Liver (tissue), 9 donors: Measurements from ENCODE around the gene EMD. TPM values are rescaled to one million over a fixed set of nuclear protein-coding genes. Genes with fewer than 3 reads are reported as not detected.

Experiments
- DNase-seq: peaks from one replicate; pipeline ENCODE4 v3.0.0-alpha.2; 2017; ENCODE audit warnings: low spot score
- H3K27ac ChIP-seq, 2 donors: one replicate each; pipeline ENCODE4 v1.7.0; 2013; ENCODE audit warnings: inconsistent platforms in 2 of 2, low read length in 2 of 2, control low read depth in 1 of 2, low read depth in 1 of 2, mild to moderate bottlenecking in 1 of 2
- H3K27me3 ChIP-seq, 4 donors: one replicate each; pipeline versions ENCODE4 v1.6.1 to v1.7.0; 2013; ENCODE audit warnings: low read length in 3 of 4, inconsistent platforms in 1 of 4, mild to moderate bottlenecking in 1 of 4, moderate library complexity in 1 of 4; ENCODE audit not compliant: control insufficient read depth in 4 of 4, insufficient read depth in 4 of 4
- H3K36me3 ChIP-seq, 4 donors: one replicate each; pipeline versions ENCODE4 v1.6.1 to v1.7.0; 2013; ENCODE audit warnings: low read length in 3 of 4, mild to moderate bottlenecking in 3 of 4, low read depth in 1 of 4, moderate library complexity in 1 of 4; ENCODE audit not compliant: control insufficient read depth in 4 of 4, insufficient read depth in 3 of 4
- H3K4me1 ChIP-seq, 4 donors: one replicate each; pipeline versions ENCODE4 v1.6.1 to v1.7.0; 2013; ENCODE audit warnings: low read length in 3 of 4, mild to moderate bottlenecking in 3 of 4, moderate library complexity in 1 of 4; ENCODE audit not compliant: control insufficient read depth in 4 of 4, insufficient read depth in 4 of 4
- H3K4me3 ChIP-seq, 3 donors: one replicate each; pipeline versions ENCODE4 v1.6.1 to v1.7.0; 2013; ENCODE audit warnings: low read length in 3 of 3, control low read depth in 1 of 3, low read depth in 1 of 3, mild to moderate bottlenecking in 1 of 3
- H3K9ac ChIP-seq, 2 donors: one replicate each; pipeline ENCODE4 v1.7.0; 2013; ENCODE audit warnings: low read length in 2 of 2, mild to moderate bottlenecking in 2 of 2, moderate library complexity in 2 of 2, control low read depth in 1 of 2, low read depth in 1 of 2
- H3K9me3 ChIP-seq, 4 donors: one replicate each; pipeline versions ENCODE4 v1.6.1 to v1.7.0; 2013; ENCODE audit warnings: low read length in 3 of 4; ENCODE audit not compliant: control insufficient read depth in 4 of 4
- EGR1 ChIP-seq, 2 donors: IDR thresholded peaks; 2 replicates each; pipeline ENCODE4 v1.6.1; 2016 to 2018; ENCODE audit warnings: antibody characterized with exemption in 2 of 2, low read depth in 2 of 2
- FOXA2 ChIP-seq: IDR thresholded peaks from 2 replicates; pipeline ENCODE4 v1.6.1; 2016; ENCODE audit warnings: antibody characterized with exemption
- GABPA ChIP-seq, 2 donors: IDR thresholded peaks in 1 of 2; conservative IDR thresholded peaks in 1 of 2; 2 replicates each; pipeline ENCODE4 v1.6.1; 2016; ENCODE audit warnings: antibody characterized with exemption in 2 of 2, mild to moderate bottlenecking in 1 of 2, moderate library complexity in 1 of 2
- HNF4A ChIP-seq, 2 donors: conservative IDR thresholded peaks; 2 replicates each; pipeline ENCODE4 v1.6.1; 2016; ENCODE audit warnings: antibody characterized with exemption in 2 of 2, mild to moderate bottlenecking in 2 of 2
- NR2F2 ChIP-seq: IDR thresholded peaks from 2 replicates; pipeline ENCODE4 v1.6.1; 2016; ENCODE audit warnings: antibody characterized with exemption
- RAD21 ChIP-seq, 2 donors: IDR thresholded peaks; 2 replicates each; pipeline ENCODE4 v1.6.1; 2016; ENCODE audit warnings: antibody characterized with exemption in 2 of 2, mild to moderate bottlenecking in 2 of 2
- RXRA ChIP-seq, 2 donors: IDR thresholded peaks; 2 replicates each; pipeline ENCODE4 v1.6.1; 2017 to 2018; ENCODE audit warnings: antibody characterized with exemption in 2 of 2, mild to moderate bottlenecking in 1 of 2
- SP1 ChIP-seq: IDR thresholded peaks from 2 replicates; pipeline ENCODE4 v1.6.1; 2018; ENCODE audit warnings: antibody characterized with exemption, mild to moderate bottlenecking
- TAF1 ChIP-seq: conservative IDR thresholded peaks from 2 replicates; pipeline ENCODE4 v1.6.1; 2016; ENCODE audit warnings: antibody characterized with exemption, mild to moderate bottlenecking
- WGBS: extraction: QIAGEN DNeasy Blood & Tissue Kit; methylation state at CpG from one replicate; pipeline ENCODE4 v1.1.7; 2013; 5-methylcytosine and 5-hydroxymethylcytosine counted together
- polyA plus RNA-seq, 2 donors: library from polyadenylated mRNA; stranded (reverse) in 1 of 2; unstranded in 1 of 2; fragments of 200-250 nt in 1 of 2; fragments of >200 nt in 1 of 2; fragmentation: Nextera tagmentation in 1 of 2; extraction: Ambion mirVana in 1 of 2; gene quantifications; one replicate each; pipeline versions ENCODE4 v1.2.1 to v1.2.3, GENCODE V29; 2013 to 2015
- total RNA-seq, 2 donors: library from RNA; depleted of rRNA; stranded (reverse); fragments of >200 nt; gene quantifications; one replicate each; pipeline ENCODE4 v1.2.3, GENCODE V29; 2014
- TF ChIP-seq, protein P1 (sequence below): IDR thresholded peaks from 2 replicates; pipeline ENCODE4 v1.6.1; 2016; ENCODE audit warnings: antibody characterized with exemption
- TF ChIP-seq, protein P2 (sequence below): IDR thresholded peaks from 2 replicates; pipeline ENCODE4 v1.6.1; 2016; ENCODE audit warnings: antibody characterized with exemption
- TF ChIP-seq, protein P3 (sequence below): fragments of 150-350 bp; IDR thresholded peaks from 2 replicates; pipeline ENCODE4 v1.5.1; 2017; ENCODE audit warnings: improper control_type of control experiment, low read depth, low read length; ENCODE audit not compliant: missing input control
- TF ChIP-seq, protein P4 (sequence below): IDR thresholded peaks from 2 replicates; pipeline ENCODE4 v1.6.1; 2016; ENCODE audit warnings: antibody characterized with exemption, mild to moderate bottlenecking
- TF ChIP-seq, protein P5 (sequence below): IDR thresholded peaks from 2 replicates; pipeline ENCODE4 v1.6.1; 2016; ENCODE audit warnings: antibody characterized with exemption
- donor health status: healthy.
- donor health status: healthy.
- donor health status: healthy.
- donor health status: healthy.
- donor health status: healthy.

Gene EMD
- total and polyA plus RNA-seq, 4 donors: 11.6 to 38.0 (median 17.0) TPM

DNA sequence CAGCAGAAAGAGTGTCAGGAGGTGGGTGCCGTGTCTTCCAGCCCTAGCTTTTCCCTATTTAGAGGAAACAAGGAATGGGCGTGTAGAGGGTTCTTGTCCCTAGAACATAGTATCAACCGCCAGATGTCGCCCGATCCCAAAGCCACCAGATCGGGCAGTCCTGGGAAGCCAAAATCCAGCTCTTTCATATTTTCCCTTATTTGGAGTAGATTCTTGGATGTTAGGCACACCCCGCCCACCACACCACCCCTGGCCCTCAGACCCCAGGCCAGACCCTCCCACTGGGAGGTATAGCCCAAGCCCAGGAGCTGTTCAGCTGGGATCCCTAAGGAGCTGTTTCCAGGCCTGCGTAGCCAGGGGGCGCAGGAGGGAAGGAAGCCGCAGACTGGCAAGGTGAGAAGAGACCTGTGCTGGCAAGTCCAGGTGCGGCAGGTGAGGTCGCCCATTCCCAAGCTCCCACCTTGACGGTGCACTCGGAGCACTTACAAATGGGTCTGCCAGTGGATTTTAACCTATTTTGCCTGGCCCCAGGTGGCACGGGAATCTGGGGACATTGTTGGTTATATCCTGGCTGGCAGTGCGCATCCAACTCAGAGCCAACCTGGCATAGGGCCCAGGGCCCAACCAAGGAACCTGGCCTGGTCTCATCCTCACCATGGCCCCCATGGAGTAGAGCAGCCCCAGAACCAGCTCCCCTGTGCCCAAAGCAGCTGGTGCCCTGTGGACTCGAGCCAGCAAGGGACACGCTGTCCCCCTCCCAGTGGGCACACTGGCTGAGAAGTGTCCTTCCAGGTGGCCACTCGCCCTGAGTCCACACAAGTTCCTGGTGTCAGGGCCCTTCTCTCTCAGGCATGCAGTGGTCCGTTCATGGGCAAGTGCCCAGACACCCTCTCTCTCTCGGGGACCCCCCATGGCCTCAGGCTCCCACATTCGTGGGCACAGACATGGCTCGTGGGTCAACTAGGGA, 5.5 kb upstream of the EMD start:
- Histone ChIP-seq H3K4me1 (peaks cover 8 to 25% (median 11%) of the 10 kb centered on the region in 4 donors), H3K27ac (peak overlapping the region; percentile 12 to 35), H3K27me3 (no peaks in the 10 kb centered on the region), H3K9ac (no peak overlapping the region), H3K4me3 (peak overlapping the region in 2 of 3 donors; percentile 27 to 33), H3K9me3 (no peaks in the 10 kb centered on the region), H3K36me3 (no peaks in the 10 kb centered on the region)
- peak; percentile 60 for DNase-seq
- 12% methylated on average over 23 of the region's 23 CpGs for WGBS
- TF ChIP-seq, protein P1, sequence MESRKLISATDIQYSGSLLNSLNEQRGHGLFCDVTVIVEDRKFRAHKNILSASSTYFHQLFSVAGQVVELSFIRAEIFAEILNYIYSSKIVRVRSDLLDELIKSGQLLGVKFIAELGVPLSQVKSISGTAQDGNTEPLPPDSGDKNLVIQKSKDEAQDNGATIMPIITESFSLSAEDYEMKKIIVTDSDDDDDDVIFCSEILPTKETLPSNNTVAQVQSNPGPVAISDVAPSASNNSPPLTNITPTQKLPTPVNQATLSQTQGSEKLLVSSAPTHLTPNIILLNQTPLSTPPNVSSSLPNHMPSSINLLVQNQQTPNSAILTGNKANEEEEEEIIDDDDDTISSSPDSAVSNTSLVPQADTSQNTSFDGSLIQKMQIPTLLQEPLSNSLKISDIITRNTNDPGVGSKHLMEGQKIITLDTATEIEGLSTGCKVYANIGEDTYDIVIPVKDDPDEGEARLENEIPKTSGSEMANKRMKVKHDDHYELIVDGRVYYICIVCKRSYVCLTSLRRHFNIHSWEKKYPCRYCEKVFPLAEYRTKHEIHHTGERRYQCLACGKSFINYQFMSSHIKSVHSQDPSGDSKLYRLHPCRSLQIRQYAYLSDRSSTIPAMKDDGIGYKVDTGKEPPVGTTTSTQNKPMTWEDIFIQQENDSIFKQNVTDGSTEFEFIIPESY: no peak
- TF ChIP-seq HNF4A (conservative IDR thresholded peaks at IDR 0.05) (no peak), SP1 (no peak), TAF1 (no peak), NR2F2 (no peak), EGR1 (IDR thresholded peaks at IDR 0.05; ENCODE audit: low read depth in 2 of 2) (no peak), RXRA (IDR thresholded peaks at IDR 0.05) (no peak), RAD21 (IDR thresholded peaks at IDR 0.05) (peak; percentile 66 to 73), GABPA (IDR thresholded peaks at IDR 0.05 in 1 of 2, conservative IDR thresholded peaks at IDR 0.05 in 1 of 2) (no peak), FOXA2 (no peak)
- TF ChIP-seq, protein P2, sequence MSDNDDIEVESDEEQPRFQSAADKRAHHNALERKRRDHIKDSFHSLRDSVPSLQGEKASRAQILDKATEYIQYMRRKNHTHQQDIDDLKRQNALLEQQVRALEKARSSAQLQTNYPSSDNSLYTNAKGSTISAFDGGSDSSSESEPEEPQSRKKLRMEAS: no peak
- TF ChIP-seq, protein P3, sequence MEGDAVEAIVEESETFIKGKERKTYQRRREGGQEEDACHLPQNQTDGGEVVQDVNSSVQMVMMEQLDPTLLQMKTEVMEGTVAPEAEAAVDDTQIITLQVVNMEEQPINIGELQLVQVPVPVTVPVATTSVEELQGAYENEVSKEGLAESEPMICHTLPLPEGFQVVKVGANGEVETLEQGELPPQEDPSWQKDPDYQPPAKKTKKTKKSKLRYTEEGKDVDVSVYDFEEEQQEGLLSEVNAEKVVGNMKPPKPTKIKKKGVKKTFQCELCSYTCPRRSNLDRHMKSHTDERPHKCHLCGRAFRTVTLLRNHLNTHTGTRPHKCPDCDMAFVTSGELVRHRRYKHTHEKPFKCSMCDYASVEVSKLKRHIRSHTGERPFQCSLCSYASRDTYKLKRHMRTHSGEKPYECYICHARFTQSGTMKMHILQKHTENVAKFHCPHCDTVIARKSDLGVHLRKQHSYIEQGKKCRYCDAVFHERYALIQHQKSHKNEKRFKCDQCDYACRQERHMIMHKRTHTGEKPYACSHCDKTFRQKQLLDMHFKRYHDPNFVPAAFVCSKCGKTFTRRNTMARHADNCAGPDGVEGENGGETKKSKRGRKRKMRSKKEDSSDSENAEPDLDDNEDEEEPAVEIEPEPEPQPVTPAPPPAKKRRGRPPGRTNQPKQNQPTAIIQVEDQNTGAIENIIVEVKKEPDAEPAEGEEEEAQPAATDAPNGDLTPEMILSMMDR: peak; percentile 27
- TF ChIP-seq, protein P4, sequence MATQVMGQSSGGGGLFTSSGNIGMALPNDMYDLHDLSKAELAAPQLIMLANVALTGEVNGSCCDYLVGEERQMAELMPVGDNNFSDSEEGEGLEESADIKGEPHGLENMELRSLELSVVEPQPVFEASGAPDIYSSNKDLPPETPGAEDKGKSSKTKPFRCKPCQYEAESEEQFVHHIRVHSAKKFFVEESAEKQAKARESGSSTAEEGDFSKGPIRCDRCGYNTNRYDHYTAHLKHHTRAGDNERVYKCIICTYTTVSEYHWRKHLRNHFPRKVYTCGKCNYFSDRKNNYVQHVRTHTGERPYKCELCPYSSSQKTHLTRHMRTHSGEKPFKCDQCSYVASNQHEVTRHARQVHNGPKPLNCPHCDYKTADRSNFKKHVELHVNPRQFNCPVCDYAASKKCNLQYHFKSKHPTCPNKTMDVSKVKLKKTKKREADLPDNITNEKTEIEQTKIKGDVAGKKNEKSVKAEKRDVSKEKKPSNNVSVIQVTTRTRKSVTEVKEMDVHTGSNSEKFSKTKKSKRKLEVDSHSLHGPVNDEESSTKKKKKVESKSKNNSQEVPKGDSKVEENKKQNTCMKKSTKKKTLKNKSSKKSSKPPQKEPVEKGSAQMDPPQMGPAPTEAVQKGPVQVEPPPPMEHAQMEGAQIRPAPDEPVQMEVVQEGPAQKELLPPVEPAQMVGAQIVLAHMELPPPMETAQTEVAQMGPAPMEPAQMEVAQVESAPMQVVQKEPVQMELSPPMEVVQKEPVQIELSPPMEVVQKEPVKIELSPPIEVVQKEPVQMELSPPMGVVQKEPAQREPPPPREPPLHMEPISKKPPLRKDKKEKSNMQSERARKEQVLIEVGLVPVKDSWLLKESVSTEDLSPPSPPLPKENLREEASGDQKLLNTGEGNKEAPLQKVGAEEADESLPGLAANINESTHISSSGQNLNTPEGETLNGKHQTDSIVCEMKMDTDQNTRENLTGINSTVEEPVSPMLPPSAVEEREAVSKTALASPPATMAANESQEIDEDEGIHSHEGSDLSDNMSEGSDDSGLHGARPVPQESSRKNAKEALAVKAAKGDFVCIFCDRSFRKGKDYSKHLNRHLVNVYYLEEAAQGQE: no peak
- TF ChIP-seq, protein P5, sequence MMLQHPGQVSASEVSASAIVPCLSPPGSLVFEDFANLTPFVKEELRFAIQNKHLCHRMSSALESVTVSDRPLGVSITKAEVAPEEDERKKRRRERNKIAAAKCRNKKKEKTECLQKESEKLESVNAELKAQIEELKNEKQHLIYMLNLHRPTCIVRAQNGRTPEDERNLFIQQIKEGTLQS: no peak
